ENCODE measurements around the gene ZBTB2. TPM values are rescaled to one million over a fixed set of nuclear protein-coding genes. Genes with fewer than 3 reads are reported as not detected.

ZBTB2 gene
- polyA plus RNA-seq, 1 of the 3 experiments (the other 2 are of a cell fraction): 6.7 TPM

DNA sequence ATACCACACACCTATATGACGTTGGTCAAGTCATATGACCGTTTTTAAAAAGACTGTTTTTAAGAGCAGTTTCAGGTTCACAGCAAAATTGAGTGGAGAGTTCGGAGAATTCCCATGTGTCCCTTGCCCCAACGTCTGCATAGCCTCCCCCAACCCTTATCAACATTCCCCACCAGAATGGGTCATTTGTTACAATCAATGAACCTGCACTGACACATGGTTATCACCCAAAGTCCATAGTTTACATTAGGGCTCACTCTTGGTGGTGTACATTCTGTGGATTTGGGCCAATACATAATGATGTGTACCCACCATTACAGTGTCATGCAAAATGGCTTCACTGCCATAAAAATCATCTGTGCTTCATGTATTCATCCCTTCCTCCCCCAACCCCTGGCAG, 52.0 kb downstream of the ZBTB2 start:
- Histone ChIP-seq H3K4me1 (ENCODE audit: control insufficient read depth in 1 of 2, insufficient read depth in 2 of 2, low read depth in 1 of 2, low read length in 1 of 2) (no peaks in the 10 kb centered on the region), H3K27me3 (ENCODE audit: insufficient read depth) (no peaks in the 10 kb centered on the region), H3K9me2 (no peaks in the 10 kb centered on the region), H3K9ac (no peak overlapping the region), H3K4me3 (ENCODE audit: low read depth in 2 of 2, low read length in 1 of 2) (no peak overlapping the region), H2AFZ (ENCODE audit: low read depth) (no peak overlapping the region), H3K27ac (ENCODE audit: low read depth in 2 of 2, low read length in 1 of 2) (no peak overlapping the region), H3K4me2 (no peak overlapping the region), H3K36me3 (replicated peaks in 1 of 2; ENCODE audit: control insufficient read depth in 1 of 2, insufficient read depth in 2 of 2, low read length in 1 of 2) (peaks cover 4 to 9% of the 10 kb centered on the region in 2 experiments), H3F3A (replicated peaks; ENCODE audit: insufficient read depth) (peaks cover 5% of the 10 kb centered on the region), H3K79me2 (ENCODE audit: insufficient read depth) (peaks cover 65% of the 10 kb centered on the region), H3K9me3 (no peaks in the 10 kb centered on the region), H4K20me1 (ENCODE audit: insufficient read depth) (0 out of 2 replicates have a peak, but pooled peaks cover 3% of the 10 kb centered on the region)
- POLR2A ChIA-PET: no interaction called here
- DNase-seq: no peak
- 91% methylated on average over 4 of the region's 4 CpGs for WGBS (ENCODE audit: low lambda C conversion rate)
- TF ChIP-seq EZH2phosphoT487 (IDR thresholded peaks at IDR 0.05; ENCODE audit: borderline replicate concordance, low read depth) (no peak), TAF1 (IDR thresholded peaks at IDR 0.05; ENCODE audit: borderline replicate concordance, low read depth, low read length) (no peak), RAD21 (IDR thresholded peaks at IDR 0.05; ENCODE audit: low read length) (no peak), FOXM1 (IDR thresholded peaks at IDR 0.05; ENCODE audit: low read depth) (no peak), FOXJ3 (CRISPR knock-in tag; IDR thresholded peaks at IDR 0.05) (no peak), RXRA (IDR thresholded peaks at IDR 0.05; ENCODE audit: borderline replicate concordance, low read depth) (no peak), YY1 (IDR thresholded peaks at IDR 0.05; ENCODE audit: low read depth) (no peak), ELF1 (IDR thresholded peaks at IDR 0.05) (no peak), NRF1 (IDR thresholded peaks at IDR 0.05; ENCODE audit: low read depth, low read length) (no peak), EP300 (IDR thresholded peaks at IDR 0.05; ENCODE audit: borderline replicate concordance in 1 of 2, low read depth in 1 of 2, low read length in 1 of 2) (no peak), TEAD4 (IDR thresholded peaks at IDR 0.05; ENCODE audit: borderline replicate concordance, insufficient read depth) (no peak), CHD2 (IDR thresholded peaks at IDR 0.05; ENCODE audit: low read length, partially characterized antibody) (no peak), RFX5 (IDR thresholded peaks at IDR 0.05; ENCODE audit: low read length) (no peak), JUND (IDR thresholded peaks at IDR 0.05) (no peak)
- TF ChIP-seq, protein P1, sequence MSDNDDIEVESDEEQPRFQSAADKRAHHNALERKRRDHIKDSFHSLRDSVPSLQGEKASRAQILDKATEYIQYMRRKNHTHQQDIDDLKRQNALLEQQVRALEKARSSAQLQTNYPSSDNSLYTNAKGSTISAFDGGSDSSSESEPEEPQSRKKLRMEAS (IDR thresholded peaks at IDR 0.05; ENCODE audit: low read depth): no peak
- TF ChIP-seq, protein P2, sequence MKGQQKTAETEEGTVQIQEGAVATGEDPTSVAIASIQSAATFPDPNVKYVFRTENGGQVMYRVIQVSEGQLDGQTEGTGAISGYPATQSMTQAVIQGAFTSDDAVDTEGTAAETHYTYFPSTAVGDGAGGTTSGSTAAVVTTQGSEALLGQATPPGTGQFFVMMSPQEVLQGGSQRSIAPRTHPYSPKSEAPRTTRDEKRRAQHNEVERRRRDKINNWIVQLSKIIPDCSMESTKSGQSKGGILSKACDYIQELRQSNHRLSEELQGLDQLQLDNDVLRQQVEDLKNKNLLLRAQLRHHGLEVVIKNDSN (IDR thresholded peaks at IDR 0.05; ENCODE audit: borderline replicate concordance, low read depth): no peak
- TF ChIP-seq, protein P3, sequence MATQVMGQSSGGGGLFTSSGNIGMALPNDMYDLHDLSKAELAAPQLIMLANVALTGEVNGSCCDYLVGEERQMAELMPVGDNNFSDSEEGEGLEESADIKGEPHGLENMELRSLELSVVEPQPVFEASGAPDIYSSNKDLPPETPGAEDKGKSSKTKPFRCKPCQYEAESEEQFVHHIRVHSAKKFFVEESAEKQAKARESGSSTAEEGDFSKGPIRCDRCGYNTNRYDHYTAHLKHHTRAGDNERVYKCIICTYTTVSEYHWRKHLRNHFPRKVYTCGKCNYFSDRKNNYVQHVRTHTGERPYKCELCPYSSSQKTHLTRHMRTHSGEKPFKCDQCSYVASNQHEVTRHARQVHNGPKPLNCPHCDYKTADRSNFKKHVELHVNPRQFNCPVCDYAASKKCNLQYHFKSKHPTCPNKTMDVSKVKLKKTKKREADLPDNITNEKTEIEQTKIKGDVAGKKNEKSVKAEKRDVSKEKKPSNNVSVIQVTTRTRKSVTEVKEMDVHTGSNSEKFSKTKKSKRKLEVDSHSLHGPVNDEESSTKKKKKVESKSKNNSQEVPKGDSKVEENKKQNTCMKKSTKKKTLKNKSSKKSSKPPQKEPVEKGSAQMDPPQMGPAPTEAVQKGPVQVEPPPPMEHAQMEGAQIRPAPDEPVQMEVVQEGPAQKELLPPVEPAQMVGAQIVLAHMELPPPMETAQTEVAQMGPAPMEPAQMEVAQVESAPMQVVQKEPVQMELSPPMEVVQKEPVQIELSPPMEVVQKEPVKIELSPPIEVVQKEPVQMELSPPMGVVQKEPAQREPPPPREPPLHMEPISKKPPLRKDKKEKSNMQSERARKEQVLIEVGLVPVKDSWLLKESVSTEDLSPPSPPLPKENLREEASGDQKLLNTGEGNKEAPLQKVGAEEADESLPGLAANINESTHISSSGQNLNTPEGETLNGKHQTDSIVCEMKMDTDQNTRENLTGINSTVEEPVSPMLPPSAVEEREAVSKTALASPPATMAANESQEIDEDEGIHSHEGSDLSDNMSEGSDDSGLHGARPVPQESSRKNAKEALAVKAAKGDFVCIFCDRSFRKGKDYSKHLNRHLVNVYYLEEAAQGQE (IDR thresholded peaks at IDR 0.05; ENCODE audit: low read depth, low read length): no peak
- TF ChIP-seq, protein P4, sequence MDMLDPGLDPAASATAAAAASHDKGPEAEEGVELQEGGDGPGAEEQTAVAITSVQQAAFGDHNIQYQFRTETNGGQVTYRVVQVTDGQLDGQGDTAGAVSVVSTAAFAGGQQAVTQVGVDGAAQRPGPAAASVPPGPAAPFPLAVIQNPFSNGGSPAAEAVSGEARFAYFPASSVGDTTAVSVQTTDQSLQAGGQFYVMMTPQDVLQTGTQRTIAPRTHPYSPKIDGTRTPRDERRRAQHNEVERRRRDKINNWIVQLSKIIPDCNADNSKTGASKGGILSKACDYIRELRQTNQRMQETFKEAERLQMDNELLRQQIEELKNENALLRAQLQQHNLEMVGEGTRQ (IDR thresholded peaks at IDR 0.05; ENCODE audit: borderline replicate concordance, low read depth, low read length): no peak
- TF ChIP-seq, protein P5, sequence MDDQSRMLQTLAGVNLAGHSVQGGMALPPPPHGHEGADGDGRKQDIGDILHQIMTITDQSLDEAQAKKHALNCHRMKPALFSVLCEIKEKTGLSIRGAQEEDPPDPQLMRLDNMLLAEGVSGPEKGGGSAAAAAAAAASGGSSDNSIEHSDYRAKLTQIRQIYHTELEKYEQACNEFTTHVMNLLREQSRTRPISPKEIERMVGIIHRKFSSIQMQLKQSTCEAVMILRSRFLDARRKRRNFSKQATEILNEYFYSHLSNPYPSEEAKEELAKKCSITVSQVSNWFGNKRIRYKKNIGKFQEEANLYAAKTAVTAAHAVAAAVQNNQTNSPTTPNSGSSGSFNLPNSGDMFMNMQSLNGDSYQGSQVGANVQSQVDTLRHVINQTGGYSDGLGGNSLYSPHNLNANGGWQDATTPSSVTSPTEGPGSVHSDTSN (IDR thresholded peaks at IDR 0.05): no peak
- CTCF ChIA-PET: no interaction called here

Measured in SK-N-SH (cell line).